A549 (cell line): ENCODE data around the gene COG5.

Experiments used
- BHLHE40 ChIP-seq: IDR thresholded peaks from 2 replicates; pipeline ENCODE4 v1.6.1; 2012; ENCODE audit warnings: low read depth, low read length, inconsistent platforms
- CEBPB ChIP-seq, 2 experiments: fragments of >200 bp in 1 of 2; sonication (Bioruptor Twin) in 1 of 2; formaldehyde crosslinking in 1 of 2; IDR thresholded peaks; 2 replicates each; pipeline ENCODE4 v1.6.1; 2012 to 2016
- HDAC2 ChIP-seq: fragments of 200-600 bp; sonication (generic); IDR thresholded peaks from 2 replicates; pipeline ENCODE4 v1.6.1; 2016
- KDM1A ChIP-seq: fragments of 200-600 bp; sonication (generic); IDR thresholded peaks from 2 replicates; pipeline ENCODE4 v1.6.1; 2016; ENCODE audit warnings: low read depth, mild to moderate bottlenecking
- MAZ ChIP-seq: fragments of 150-350 bp; IDR thresholded peaks from 2 replicates; pipeline ENCODE4 v1.6.1; 2014; ENCODE audit warnings: antibody characterized with exemption, low read depth, low read length, borderline replicate concordance
- POLR2A ChIP-seq: IDR thresholded peaks from 2 replicates; pipeline ENCODE4 v1.6.1; 2012; ENCODE audit warnings: mild to moderate bottlenecking, low read length
- RAD21 ChIP-seq, 2 experiments: fragments of >200 bp in 1 of 2; sonication (Bioruptor Twin) in 1 of 2; formaldehyde crosslinking in 1 of 2; IDR thresholded peaks in 1 of 2; conservative IDR thresholded peaks in 1 of 2; 2 replicates in 1 of 2; 3 replicates in 1 of 2; pipeline ENCODE4 v1.6.1; 2012 to 2018; ENCODE audit warnings: inconsistent platforms in 1 of 2
- SMC3 ChIP-seq: fragments of >200 bp; sonication (Bioruptor Twin); formaldehyde crosslinking; IDR thresholded peaks from 3 replicates; pipeline ENCODE4 v1.6.1; 2018; ENCODE audit warnings: inconsistent platforms
- TFCP2L1 ChIP-seq: fragments of 250-450 bp; sonication (Bioruptor Pico); IDR thresholded peaks from 2 replicates; pipeline ENCODE4 v1.5.0; 2021; ENCODE audit warnings: mild to moderate bottlenecking
- TF ChIP-seq, protein P1 (sequence below): fragments of >200 bp; sonication (Bioruptor Twin); formaldehyde crosslinking; IDR thresholded peaks from 3 replicates; pipeline ENCODE4 v1.5.1; 2016
- TF ChIP-seq, protein P2 (sequence below): fragments of 200-600 bp; sonication (generic); IDR thresholded peaks from 2 replicates; pipeline ENCODE4 v1.6.1; 2016; ENCODE audit warnings: antibody characterized with exemption, mild to moderate bottlenecking, moderate library complexity
- TF ChIP-seq, protein P3 (sequence below): fragments of >200 bp; sonication (Bioruptor Twin); formaldehyde crosslinking; IDR thresholded peaks from 2 replicates; pipeline ENCODE4 v1.6.1; 2016
- TF ChIP-seq, protein P4 (sequence below): fragments of 450-650 bp; IDR thresholded peaks from 2 replicates; pipeline ENCODE4 v1.6.1; 2014; ENCODE audit warnings: antibody characterized with exemption
- TF ChIP-seq, protein P5 (sequence below): IDR thresholded peaks from 2 replicates; pipeline ENCODE4 v1.6.1; 2012

DNA sequence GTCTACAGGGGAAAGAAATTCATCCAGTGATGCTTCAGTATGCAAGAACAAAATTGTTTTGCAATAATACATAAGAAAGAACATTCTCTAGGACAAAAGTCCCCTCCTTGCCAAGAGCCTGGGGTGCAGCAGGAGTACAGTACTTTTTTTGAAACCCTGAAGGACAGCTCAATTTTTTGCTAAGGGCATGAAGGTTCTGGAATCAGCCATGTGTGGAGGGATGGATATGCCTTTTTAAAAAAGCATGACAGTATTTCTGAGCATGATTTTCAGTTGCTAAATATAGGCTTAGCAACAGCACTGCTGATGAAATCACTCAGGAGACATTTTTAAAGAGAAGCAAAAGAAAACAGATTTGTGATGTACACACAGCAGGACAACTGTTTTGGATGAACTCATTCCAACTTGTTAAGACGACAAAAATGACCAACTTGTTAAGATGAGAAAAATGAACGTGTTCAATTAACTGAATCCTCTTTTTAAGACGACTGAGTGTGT is 355.6 kb downstream of the COG5 start:
- TF ChIP-seq, protein P1, sequence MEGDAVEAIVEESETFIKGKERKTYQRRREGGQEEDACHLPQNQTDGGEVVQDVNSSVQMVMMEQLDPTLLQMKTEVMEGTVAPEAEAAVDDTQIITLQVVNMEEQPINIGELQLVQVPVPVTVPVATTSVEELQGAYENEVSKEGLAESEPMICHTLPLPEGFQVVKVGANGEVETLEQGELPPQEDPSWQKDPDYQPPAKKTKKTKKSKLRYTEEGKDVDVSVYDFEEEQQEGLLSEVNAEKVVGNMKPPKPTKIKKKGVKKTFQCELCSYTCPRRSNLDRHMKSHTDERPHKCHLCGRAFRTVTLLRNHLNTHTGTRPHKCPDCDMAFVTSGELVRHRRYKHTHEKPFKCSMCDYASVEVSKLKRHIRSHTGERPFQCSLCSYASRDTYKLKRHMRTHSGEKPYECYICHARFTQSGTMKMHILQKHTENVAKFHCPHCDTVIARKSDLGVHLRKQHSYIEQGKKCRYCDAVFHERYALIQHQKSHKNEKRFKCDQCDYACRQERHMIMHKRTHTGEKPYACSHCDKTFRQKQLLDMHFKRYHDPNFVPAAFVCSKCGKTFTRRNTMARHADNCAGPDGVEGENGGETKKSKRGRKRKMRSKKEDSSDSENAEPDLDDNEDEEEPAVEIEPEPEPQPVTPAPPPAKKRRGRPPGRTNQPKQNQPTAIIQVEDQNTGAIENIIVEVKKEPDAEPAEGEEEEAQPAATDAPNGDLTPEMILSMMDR: no peak
- TF ChIP-seq, protein P2, sequence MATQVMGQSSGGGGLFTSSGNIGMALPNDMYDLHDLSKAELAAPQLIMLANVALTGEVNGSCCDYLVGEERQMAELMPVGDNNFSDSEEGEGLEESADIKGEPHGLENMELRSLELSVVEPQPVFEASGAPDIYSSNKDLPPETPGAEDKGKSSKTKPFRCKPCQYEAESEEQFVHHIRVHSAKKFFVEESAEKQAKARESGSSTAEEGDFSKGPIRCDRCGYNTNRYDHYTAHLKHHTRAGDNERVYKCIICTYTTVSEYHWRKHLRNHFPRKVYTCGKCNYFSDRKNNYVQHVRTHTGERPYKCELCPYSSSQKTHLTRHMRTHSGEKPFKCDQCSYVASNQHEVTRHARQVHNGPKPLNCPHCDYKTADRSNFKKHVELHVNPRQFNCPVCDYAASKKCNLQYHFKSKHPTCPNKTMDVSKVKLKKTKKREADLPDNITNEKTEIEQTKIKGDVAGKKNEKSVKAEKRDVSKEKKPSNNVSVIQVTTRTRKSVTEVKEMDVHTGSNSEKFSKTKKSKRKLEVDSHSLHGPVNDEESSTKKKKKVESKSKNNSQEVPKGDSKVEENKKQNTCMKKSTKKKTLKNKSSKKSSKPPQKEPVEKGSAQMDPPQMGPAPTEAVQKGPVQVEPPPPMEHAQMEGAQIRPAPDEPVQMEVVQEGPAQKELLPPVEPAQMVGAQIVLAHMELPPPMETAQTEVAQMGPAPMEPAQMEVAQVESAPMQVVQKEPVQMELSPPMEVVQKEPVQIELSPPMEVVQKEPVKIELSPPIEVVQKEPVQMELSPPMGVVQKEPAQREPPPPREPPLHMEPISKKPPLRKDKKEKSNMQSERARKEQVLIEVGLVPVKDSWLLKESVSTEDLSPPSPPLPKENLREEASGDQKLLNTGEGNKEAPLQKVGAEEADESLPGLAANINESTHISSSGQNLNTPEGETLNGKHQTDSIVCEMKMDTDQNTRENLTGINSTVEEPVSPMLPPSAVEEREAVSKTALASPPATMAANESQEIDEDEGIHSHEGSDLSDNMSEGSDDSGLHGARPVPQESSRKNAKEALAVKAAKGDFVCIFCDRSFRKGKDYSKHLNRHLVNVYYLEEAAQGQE: no peak
- no peak for TF ChIP-seq RAD21 (conservative IDR thresholded peaks at IDR 0.05 in 1 of 2, IDR thresholded peaks at IDR 0.05 in 1 of 2)
- no peak for TF ChIP-seq POLR2A
- TF ChIP-seq MAZ: no peak
- no peak for TF ChIP-seq SMC3
- TF ChIP-seq, protein P3, sequence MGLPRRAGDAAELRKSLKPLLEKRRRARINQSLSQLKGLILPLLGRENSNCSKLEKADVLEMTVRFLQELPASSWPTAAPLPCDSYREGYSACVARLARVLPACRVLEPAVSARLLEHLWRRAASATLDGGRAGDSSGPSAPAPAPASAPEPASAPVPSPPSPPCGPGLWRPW: no peak
- TF ChIP-seq KDM1A: no peak
- TF ChIP-seq TFCP2L1 (CRISPR knock-in tag): no peak
- TF ChIP-seq BHLHE40: no peak
- TF ChIP-seq, protein P4, sequence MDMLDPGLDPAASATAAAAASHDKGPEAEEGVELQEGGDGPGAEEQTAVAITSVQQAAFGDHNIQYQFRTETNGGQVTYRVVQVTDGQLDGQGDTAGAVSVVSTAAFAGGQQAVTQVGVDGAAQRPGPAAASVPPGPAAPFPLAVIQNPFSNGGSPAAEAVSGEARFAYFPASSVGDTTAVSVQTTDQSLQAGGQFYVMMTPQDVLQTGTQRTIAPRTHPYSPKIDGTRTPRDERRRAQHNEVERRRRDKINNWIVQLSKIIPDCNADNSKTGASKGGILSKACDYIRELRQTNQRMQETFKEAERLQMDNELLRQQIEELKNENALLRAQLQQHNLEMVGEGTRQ: no peak
- TF ChIP-seq HDAC2: no peak
- TF ChIP-seq CEBPB (IDR thresholded peaks at IDR 0.05): no peak
- TF ChIP-seq, protein P5, sequence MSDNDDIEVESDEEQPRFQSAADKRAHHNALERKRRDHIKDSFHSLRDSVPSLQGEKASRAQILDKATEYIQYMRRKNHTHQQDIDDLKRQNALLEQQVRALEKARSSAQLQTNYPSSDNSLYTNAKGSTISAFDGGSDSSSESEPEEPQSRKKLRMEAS: no peak
